ENCODE measurements around the gene PAFAH2. TPM values are rescaled to one million over a fixed set of nuclear protein-coding genes. Genes with fewer than 3 reads are reported as not detected.

PAFAH2 gene
- total RNA-seq, 1 experiment from 2014 or later = 12.8 TPM

Other genes with a start within 250 kb of the PAFAH2 start
- 21.8 and 25.5 TPM in 2 replicates for gene SELENON, start 197.9 kb downstream of the PAFAH2 start, total RNA-seq (2022)
- 39.3 and 42.2 TPM in 2 replicates for gene MTFR1L, start 178.1 kb downstream of the PAFAH2 start, total RNA-seq (2022)
- gene AUNIP, start 138.6 kb downstream of the PAFAH2 start, total RNA-seq (2022) = 5.2 and 9.4 TPM in 2 replicates
- gene PAQR7, start 122.4 kb downstream of the PAFAH2 start, total RNA-seq (2022) = 3.8 and 4.4 TPM in 2 replicates
- 99.3 and 137 TPM in 2 replicates for gene STMN1, start 91.6 kb downstream of the PAFAH2 start, total RNA-seq (2022)
- not detected in 2 replicates for gene EXTL1, start 23.7 kb upstream of the PAFAH2 start, total RNA-seq (2022)
- not detected in 2 replicates for gene SLC30A2, start 48.1 kb upstream of the PAFAH2 start, total RNA-seq (2022)
- not detected in 2 replicates for gene TRIM63, start 69.6 kb upstream of the PAFAH2 start, total RNA-seq (2022)
- 10.8 and 10.9 TPM in 2 replicates for gene PDIK1L, start 113.8 kb upstream of the PAFAH2 start, total RNA-seq (2022)
- not detected in 2 replicates for gene FAM110D, start 161.0 kb upstream of the PAFAH2 start, total RNA-seq (2022)
- gene C1orf232, start 170.9 kb upstream of the PAFAH2 start, total RNA-seq (2022) = not detected in 2 replicates
- gene ZNF593, start 171.8 kb upstream of the PAFAH2 start, total RNA-seq (2022) = 61.5 and 82.6 TPM in 2 replicates
- not detected in 2 replicates for gene ZNF593OS, start 173.8 kb upstream of the PAFAH2 start, total RNA-seq (2022)
- gene CNKSR1, start 179.4 kb upstream of the PAFAH2 start, total RNA-seq (2022) = 31.0 and 35.5 TPM in 2 replicates
- gene CATSPER4, start 192.5 kb upstream of the PAFAH2 start, total RNA-seq (2022) = not detected in 2 replicates
- gene CEP85, start 236.1 kb upstream of the PAFAH2 start, total RNA-seq (2022) = 11.1 and 12.2 TPM in 2 replicates

Measured in MCF 10A (cell line).